K562 (cell line): Measurements from ENCODE around the gene ACAP2. TPM values are rescaled to one million over a fixed set of nuclear protein-coding genes. Genes with fewer than 3 reads are reported as not detected.

Experiments
- ARID1B ChIP-seq: fragments of 450-650 bp; IDR thresholded peaks from 2 replicates; pipeline ENCODE4 v1.6.1; 2016; ENCODE audit warnings: antibody characterized with exemption, mild to moderate bottlenecking, inconsistent platforms
- BRD9 ChIP-seq: fragments of 450-650 bp; IDR thresholded peaks from 2 replicates; pipeline ENCODE4 v1.6.1; 2018; ENCODE audit warnings: low read depth; ENCODE audit not compliant: partially characterized antibody
- CHD1 ChIP-seq: fragments of 200-600 bp; sonication (generic); IDR thresholded peaks from one replicate; pipeline ENCODE4 v1.6.1; 2012; ENCODE audit warnings: mild to moderate bottlenecking, moderate library complexity, low read length, inconsistent platforms
- DNMT1 ChIP-seq: fragments of 450-650 bp; IDR thresholded peaks from 2 replicates; pipeline ENCODE4 v1.6.1; 2016; ENCODE audit warnings: antibody characterized with exemption, mild to moderate bottlenecking
- E2F3 ChIP-seq: fragments of 250-450 bp; sonication (Bioruptor Pico); IDR thresholded peaks from 2 replicates; pipeline ENCODE4 v1.4.0; 2020; ENCODE audit warnings: mild to moderate bottlenecking
- EWSR1 ChIP-seq: fragments of 450-650 bp; IDR thresholded peaks from 2 replicates; pipeline ENCODE4 v1.6.1; 2018; ENCODE audit warnings: borderline replicate concordance, mild to moderate bottlenecking, low read depth, moderate library complexity; ENCODE audit not compliant: partially characterized antibody
- FOXJ2 ChIP-seq: fragments of 200-800 bp; sonication (Bioruptor generic); IDR thresholded peaks from 2 replicates; pipeline ENCODE4 v1.6.1; 2016; ENCODE audit warnings: missing genetic modification characterization, missing compliant biosample characterization
- GATAD2A ChIP-seq: fragments of 450-650 bp; IDR thresholded peaks from 2 replicates; pipeline ENCODE4 v1.6.1; 2017
- L3MBTL2 ChIP-seq: fragments of 450-650 bp; IDR thresholded peaks from 2 replicates; pipeline ENCODE4 v1.6.1; 2016; ENCODE audit warnings: mild to moderate bottlenecking, moderate library complexity
- MAZ ChIP-seq, 2 experiments: fragments of 450-650 bp in 1 of 2; sonication (generic) in 1 of 2; formaldehyde crosslinking; IDR thresholded peaks in 1 of 2; conservative IDR thresholded peaks in 1 of 2; 2 replicates each; pipeline versions ENCODE4 v1.4.0 to v1.5.0; 2020; ENCODE audit warnings: mild to moderate bottlenecking in 1 of 2, missing genetic modification reagents in 1 of 2
- MBD2 ChIP-seq: sonication (generic); IDR thresholded peaks from 2 replicates; pipeline ENCODE4 v1.6.1; 2016; ENCODE audit warnings: low read depth, borderline replicate concordance
- SAP30 ChIP-seq: fragments of 200-600 bp; sonication (generic); IDR thresholded peaks from 2 replicates; pipeline ENCODE4 v1.6.1; 2012; ENCODE audit warnings: borderline replicate concordance, low read depth, mild to moderate bottlenecking, moderate library complexity, low read length, control low read depth, inconsistent platforms; ENCODE audit not compliant: insufficient read depth, poor library complexity, severe bottlenecking
- SMARCE1 ChIP-seq: fragments of 450-650 bp; IDR thresholded peaks from 2 replicates; pipeline ENCODE4 v1.7.1; 2016; ENCODE audit warnings: mild to moderate bottlenecking
- SRSF7 ChIP-seq: fragments of 200-400 bp; formaldehyde crosslinking; optimal IDR thresholded peaks from 2 replicates; pipeline ENCODE3; 2017; ENCODE audit warnings: mild to moderate bottlenecking, low read depth, low read length
- TAF1 ChIP-seq: IDR thresholded peaks from 2 replicates; pipeline ENCODE4 v1.6.1; 2011; ENCODE audit warnings: mild to moderate bottlenecking, low read length, moderate library complexity; ENCODE audit not compliant: insufficient read depth, control insufficient read depth, severe bottlenecking; ENCODE audit errors: extremely low read depth
- TRIM24 ChIP-seq, 2 experiments: fragments of 450-650 bp; IDR thresholded peaks; 2 replicates each; pipeline ENCODE4 v1.6.1; 2016
- ZBTB7A ChIP-seq: IDR thresholded peaks from 2 replicates; pipeline ENCODE4 v1.6.1; 2011; ENCODE audit warnings: low read depth, mild to moderate bottlenecking, low read length, moderate library complexity, borderline replicate concordance; ENCODE audit not compliant: control insufficient read depth
- ZNF165 ChIP-seq: fragments of 250-450 bp; sonication (Bioruptor Pico); IDR thresholded peaks from 2 replicates; pipeline ENCODE4 v1.4.0; 2020; ENCODE audit warnings: borderline replicate concordance
- ZNF274 ChIP-seq: IDR thresholded peaks from 2 replicates; pipeline ENCODE4 v1.6.1; 2011; ENCODE audit warnings: low read depth, mild to moderate bottlenecking, low read length, moderate library complexity, borderline replicate concordance
- ZNF561 ChIP-seq: fragments of 450-650 bp; formaldehyde crosslinking; conservative IDR thresholded peaks from 2 replicates; pipeline ENCODE4 v1.4.0; 2020; ENCODE audit warnings: mild to moderate bottlenecking, moderate library complexity
- polyA plus RNA-seq, 8 experiments: library from polyadenylated mRNA; depleted of rRNA in 4 of 8; stranded (reverse) in 5 of 8; unstranded in 3 of 8; fragments of >200 nt; fragmentation: Nextera tagmentation in 2 of 8; fragmentation: Illumina TruSeq in 1 of 8; extraction: Ambion mirVana in 2 of 8; extraction: Trizol in 1 of 8; gene quantifications; 2 replicates each; pipeline versions ENCODE4 v1.2.1 to v1.2.3, GENCODE V29; 2011 to 2014; ENCODE audit warnings: inconsistent platforms in 1 of 8, missing spikeins in 1 of 8
- total RNA-seq, 7 experiments: library from RNA; depleted of rRNA in 6 of 7; stranded (reverse); fragments of >200 nt in 6 of 7; fragmentation: Illumina TruSeq in 2 of 7; extraction: Trizol in 2 of 7; gene quantifications; 2 replicates each; pipeline versions ENCODE4 v1.2.1 to v1.2.3, GENCODE V29; 2011 to 2021; ENCODE audit warnings: low replicate concordance in 1 of 7
- TF ChIP-seq, protein P1 (sequence below): sonication (generic); formaldehyde crosslinking; IDR thresholded peaks from 2 replicates; pipeline ENCODE4 v1.8.0; 2022; ENCODE audit warnings: missing genetic modification reagents, mild to moderate bottlenecking, borderline replicate concordance
- TF ChIP-seq, protein P2 (sequence below): fragments of 200-800 bp; sonication (Bioruptor generic); IDR thresholded peaks from 2 replicates; pipeline ENCODE4 v1.6.1; 2017; ENCODE audit warnings: missing genetic modification characterization, missing compliant biosample characterization
- TF ChIP-seq, protein P3 (sequence below), 2 experiments: IDR thresholded peaks; 2 replicates each; pipeline ENCODE4 v1.6.1; 2012; ENCODE audit warnings: improper control_type of control experiment in 2 of 2, low read depth in 2 of 2, low read length in 2 of 2, borderline replicate concordance in 1 of 2

The ACAP2 gene
- total and polyA plus RNA-seq, 9 of the 15 experiments (the other 6 are each of a cell fraction or from before 2014, with no cell fraction given): 10.6 to 52.7 (median 34.4) TPM

DNA sequence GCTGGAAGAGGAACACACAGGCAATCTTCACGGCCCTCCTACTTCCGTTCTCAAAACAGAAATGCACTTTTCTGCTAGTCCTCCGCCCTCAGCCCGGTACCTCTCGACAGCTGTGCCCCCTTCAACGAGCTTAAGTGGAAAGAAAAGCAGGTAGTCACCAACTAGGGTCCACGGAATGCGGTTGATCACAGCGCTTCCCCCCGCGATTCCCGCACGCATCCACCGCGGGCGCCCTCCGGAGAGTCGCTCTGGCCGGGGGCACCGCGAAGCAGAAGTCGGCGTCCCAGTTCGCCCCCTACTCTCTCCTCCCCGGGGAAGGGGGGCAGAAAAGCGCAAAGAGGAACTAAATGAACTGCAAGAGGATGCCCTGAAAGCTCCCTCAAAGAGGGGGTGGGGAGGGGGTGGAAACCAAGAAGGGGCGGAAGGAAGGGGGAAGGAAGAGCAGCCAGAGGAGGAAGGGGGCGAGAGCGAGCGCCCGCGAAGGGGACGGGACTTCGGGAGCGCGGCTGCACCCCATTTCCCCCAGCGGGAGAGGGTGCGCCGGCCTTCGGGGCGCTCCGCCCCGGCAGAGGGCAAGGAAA is 738 bp downstream of the ACAP2 start (continued):
- TF ChIP-seq MBD2: 0 out of 2 replicates have a peak, but pooled peaks have one; percentile 9
- no peak for TF ChIP-seq ZNF561 (CRISPR knock-in tag)
- no peak for TF ChIP-seq FOXJ2
- peak; percentile 18; the same call in 1 of the 2 replicates for TF ChIP-seq ZBTB7A
- peak; percentile 60 for TF ChIP-seq SAP30
- TF ChIP-seq, protein P1, sequence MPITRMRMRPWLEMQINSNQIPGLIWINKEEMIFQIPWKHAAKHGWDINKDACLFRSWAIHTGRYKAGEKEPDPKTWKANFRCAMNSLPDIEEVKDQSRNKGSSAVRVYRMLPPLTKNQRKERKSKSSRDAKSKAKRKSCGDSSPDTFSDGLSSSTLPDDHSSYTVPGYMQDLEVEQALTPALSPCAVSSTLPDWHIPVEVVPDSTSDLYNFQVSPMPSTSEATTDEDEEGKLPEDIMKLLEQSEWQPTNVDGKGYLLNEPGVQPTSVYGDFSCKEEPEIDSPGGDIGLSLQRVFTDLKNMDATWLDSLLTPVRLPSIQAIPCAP (CRISPR knock-in tag): 0 out of 2 replicates have a peak, but pooled peaks have one; percentile 34
- peak; percentile 67; the same call in 1 of the 2 replicates for TF ChIP-seq SMARCE1
- TF ChIP-seq GATAD2A: 0 out of 2 replicates have a peak, but pooled peaks have one; percentile 32
- 0 out of 2 replicates have a peak, but pooled peaks have one; percentile 13 for TF ChIP-seq ARID1B
- no peak for TF ChIP-seq ZNF165 (CRISPR knock-in tag)
- no peak for TF ChIP-seq ZNF274
- no peak for TF ChIP-seq BRD9
- TF ChIP-seq E2F3 (CRISPR knock-in tag): no peak
- no peak for TF ChIP-seq DNMT1
- TF ChIP-seq TAF1: peak; percentile 14
- TF ChIP-seq CHD1: peak; percentile 77
- 0 out of 4 replicates have a peak, but pooled peaks of 1 of the 2 experiments have one; percentile 11 for TF ChIP-seq MAZ (CRISPR knock-in tag; conservative IDR thresholded peaks at IDR 0.05 in 1 of 2, IDR thresholded peaks at IDR 0.05 in 1 of 2)
- TF ChIP-seq L3MBTL2: no peak
- TF ChIP-seq, protein P2, sequence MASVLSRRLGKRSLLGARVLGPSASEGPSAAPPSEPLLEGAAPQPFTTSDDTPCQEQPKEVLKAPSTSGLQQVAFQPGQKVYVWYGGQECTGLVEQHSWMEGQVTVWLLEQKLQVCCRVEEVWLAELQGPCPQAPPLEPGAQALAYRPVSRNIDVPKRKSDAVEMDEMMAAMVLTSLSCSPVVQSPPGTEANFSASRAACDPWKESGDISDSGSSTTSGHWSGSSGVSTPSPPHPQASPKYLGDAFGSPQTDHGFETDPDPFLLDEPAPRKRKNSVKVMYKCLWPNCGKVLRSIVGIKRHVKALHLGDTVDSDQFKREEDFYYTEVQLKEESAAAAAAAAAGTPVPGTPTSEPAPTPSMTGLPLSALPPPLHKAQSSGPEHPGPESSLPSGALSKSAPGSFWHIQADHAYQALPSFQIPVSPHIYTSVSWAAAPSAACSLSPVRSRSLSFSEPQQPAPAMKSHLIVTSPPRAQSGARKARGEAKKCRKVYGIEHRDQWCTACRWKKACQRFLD (CRISPR knock-in tag): no peak; the same call in 1 of the 2 replicates
- TF ChIP-seq, protein P3, sequence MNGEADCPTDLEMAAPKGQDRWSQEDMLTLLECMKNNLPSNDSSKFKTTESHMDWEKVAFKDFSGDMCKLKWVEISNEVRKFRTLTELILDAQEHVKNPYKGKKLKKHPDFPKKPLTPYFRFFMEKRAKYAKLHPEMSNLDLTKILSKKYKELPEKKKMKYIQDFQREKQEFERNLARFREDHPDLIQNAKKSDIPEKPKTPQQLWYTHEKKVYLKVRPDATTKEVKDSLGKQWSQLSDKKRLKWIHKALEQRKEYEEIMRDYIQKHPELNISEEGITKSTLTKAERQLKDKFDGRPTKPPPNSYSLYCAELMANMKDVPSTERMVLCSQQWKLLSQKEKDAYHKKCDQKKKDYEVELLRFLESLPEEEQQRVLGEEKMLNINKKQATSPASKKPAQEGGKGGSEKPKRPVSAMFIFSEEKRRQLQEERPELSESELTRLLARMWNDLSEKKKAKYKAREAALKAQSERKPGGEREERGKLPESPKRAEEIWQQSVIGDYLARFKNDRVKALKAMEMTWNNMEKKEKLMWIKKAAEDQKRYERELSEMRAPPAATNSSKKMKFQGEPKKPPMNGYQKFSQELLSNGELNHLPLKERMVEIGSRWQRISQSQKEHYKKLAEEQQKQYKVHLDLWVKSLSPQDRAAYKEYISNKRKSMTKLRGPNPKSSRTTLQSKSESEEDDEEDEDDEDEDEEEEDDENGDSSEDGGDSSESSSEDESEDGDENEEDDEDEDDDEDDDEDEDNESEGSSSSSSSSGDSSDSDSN (IDR thresholded peaks at IDR 0.05; ENCODE audit: borderline replicate concordance in 1 of 2, low read depth in 2 of 2, low read length in 2 of 2): peak; percentile 16 to 18; a peak in 2 of 4 replicates
- TF ChIP-seq EWSR1: no peak
- no peak for TF ChIP-seq SRSF7
- TF ChIP-seq TRIM24 (IDR thresholded peaks at IDR 0.05): no peak
